ENCODE data around the gene CLSTN2.

Gene CLSTN2

DNA sequence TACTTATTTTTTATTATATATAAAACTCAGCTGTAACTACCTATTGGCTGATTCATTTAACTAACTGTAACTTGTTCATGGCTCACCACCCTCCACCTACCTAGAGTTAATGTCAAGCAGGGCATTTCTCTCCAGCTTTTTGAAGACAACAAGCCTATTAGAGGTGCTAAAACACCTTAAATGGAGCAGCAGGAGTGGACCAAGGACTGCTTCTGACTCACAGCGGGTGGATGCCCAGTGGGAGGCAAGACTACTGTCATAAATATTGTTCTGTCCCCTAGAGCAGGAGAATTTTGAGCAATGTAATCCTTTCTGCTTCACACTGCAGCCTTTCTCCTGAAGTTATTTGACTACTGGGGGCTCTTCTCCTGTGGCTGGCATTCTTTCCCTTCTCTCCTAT lies 146.9 kb downstream of the CLSTN2 start:
- DNase-seq (ENCODE audit: extremely low read depth, low read depth) = no peak
- TF ChIP-seq, protein P1, sequence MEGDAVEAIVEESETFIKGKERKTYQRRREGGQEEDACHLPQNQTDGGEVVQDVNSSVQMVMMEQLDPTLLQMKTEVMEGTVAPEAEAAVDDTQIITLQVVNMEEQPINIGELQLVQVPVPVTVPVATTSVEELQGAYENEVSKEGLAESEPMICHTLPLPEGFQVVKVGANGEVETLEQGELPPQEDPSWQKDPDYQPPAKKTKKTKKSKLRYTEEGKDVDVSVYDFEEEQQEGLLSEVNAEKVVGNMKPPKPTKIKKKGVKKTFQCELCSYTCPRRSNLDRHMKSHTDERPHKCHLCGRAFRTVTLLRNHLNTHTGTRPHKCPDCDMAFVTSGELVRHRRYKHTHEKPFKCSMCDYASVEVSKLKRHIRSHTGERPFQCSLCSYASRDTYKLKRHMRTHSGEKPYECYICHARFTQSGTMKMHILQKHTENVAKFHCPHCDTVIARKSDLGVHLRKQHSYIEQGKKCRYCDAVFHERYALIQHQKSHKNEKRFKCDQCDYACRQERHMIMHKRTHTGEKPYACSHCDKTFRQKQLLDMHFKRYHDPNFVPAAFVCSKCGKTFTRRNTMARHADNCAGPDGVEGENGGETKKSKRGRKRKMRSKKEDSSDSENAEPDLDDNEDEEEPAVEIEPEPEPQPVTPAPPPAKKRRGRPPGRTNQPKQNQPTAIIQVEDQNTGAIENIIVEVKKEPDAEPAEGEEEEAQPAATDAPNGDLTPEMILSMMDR (IDR thresholded peaks at IDR 0.05; ENCODE audit: low read depth, low read length, missing control alignments) = no peak
- H3K4me3 ChIP-seq (replicated peaks; ENCODE audit: low read depth, low read length) = no peak overlapping the region

DNA sequence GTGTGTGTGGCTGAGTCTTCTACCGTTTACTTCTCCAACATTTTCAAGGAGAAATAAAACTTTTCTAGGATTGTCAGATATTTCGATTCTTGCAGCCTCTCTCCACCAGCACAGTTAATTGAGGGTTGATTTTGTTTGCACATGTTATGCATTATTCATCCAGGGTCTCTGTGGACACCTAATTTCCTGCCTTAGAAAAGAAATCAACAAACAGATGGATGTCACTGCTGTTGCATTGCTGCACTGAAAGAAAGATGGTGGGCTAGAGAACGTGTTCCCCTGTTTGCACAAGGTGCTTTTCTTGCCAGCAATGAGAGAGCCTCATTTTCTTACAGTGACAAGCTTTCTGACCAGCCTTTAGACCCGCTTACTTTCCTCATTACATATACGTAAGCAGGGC lies 150.0 kb downstream of the CLSTN2 start:
- DNase-seq (ENCODE audit: extremely low read depth, low read depth) = no peak
- TF ChIP-seq, protein P1 (IDR thresholded peaks at IDR 0.05; ENCODE audit: low read depth, low read length, missing control alignments) = no peak
- no peak overlapping the region for H3K4me3 ChIP-seq (replicated peaks; ENCODE audit: low read depth, low read length)

DNA sequence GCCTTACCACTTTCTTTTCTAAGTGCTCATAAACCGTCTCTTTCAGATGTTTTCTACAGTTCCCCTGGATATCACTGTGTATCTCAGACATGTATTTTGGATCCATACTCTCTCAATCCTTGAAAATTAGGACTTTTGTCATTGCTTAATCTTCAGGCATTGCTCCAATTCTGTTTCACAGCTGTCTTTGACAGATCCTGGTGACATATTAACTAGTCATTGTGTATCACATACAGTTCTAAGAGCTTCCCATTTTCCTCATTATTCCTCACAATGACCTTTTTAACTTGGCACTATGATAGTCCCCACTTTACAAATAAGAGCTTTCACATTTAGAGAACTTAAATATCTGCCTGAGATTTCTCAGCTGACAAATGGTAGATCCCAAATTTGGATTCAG lies 151.7 kb downstream of the CLSTN2 start:
- no peak overlapping the region for H3K4me3 ChIP-seq (replicated peaks; ENCODE audit: low read depth, low read length)
- TF ChIP-seq, protein P1 (IDR thresholded peaks at IDR 0.05; ENCODE audit: low read depth, low read length, missing control alignments) = no peak
- no peak for DNase-seq (ENCODE audit: extremely low read depth, low read depth)

- TF ChIP-seq, protein P1 (IDR thresholded peaks at IDR 0.05; ENCODE audit: low read depth, low read length, missing control alignments) = no peak
- no peak overlapping the region for H3K4me3 ChIP-seq (replicated peaks; ENCODE audit: low read depth, low read length)
- DNase-seq (ENCODE audit: extremely low read depth, low read depth) = no peak
Observed at GRCh38 chr3:140088058-140088457, 153.1 kb downstream of the CLSTN2 start.

DNA sequence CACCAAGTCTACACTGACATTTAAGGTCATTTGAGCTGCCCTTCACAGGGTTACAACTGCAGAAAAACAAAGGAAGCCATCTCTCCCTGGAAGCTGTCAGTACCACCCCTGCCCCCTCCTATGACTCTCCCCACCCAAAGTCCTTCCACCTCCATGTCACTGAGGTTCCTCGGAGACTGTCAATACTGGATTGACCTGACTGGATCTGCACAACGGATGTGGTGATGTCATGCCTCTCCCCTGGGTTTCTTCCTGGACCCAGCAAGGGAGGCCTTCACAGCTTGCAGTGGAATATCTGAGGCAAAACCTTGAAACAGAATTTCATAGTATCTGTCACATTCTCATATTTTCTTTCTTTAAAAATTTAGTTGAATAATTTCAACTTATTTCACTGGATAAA lies 153.5 kb downstream of the CLSTN2 start:
- TF ChIP-seq, protein P1 (IDR thresholded peaks at IDR 0.05; ENCODE audit: low read depth, low read length, missing control alignments) = no peak
- no peak overlapping the region for H3K4me3 ChIP-seq (replicated peaks; ENCODE audit: low read depth, low read length)
- DNase-seq (ENCODE audit: extremely low read depth, low read depth) = no peak

- DNase-seq (ENCODE audit: extremely low read depth, low read depth) = no peak
- no peak overlapping the region for H3K4me3 ChIP-seq (replicated peaks; ENCODE audit: low read depth, low read length)
- TF ChIP-seq, protein P1 (IDR thresholded peaks at IDR 0.05; ENCODE audit: low read depth, low read length, missing control alignments) = no peak
Observed at GRCh38 chr3:140089403-140090072, 154.6 kb downstream of the CLSTN2 start.

- no peak overlapping the region for H3K4me3 ChIP-seq (replicated peaks; ENCODE audit: low read depth, low read length)
- TF ChIP-seq, protein P1 (IDR thresholded peaks at IDR 0.05; ENCODE audit: low read depth, low read length, missing control alignments) = no peak
- DNase-seq (ENCODE audit: extremely low read depth, low read depth) = no peak
Observed at GRCh38 chr3:140091143-140091542, 156.2 kb downstream of the CLSTN2 start.

All from HFF-Myc (cell line).